ENCODE data around the gene GNPTG.
"Not testable (repeated sequence)": the region's sequence is repeated elsewhere in the genome, so short reads cannot be mapped to it uniquely, and the experiment has no call there.

The GNPTG gene

GRCh38 chr16:1320097-1320496 lies 31.6 kb upstream of the GNPTG start:
- no peak for DNase-seq

GRCh38 chr16:1320658-1321240 lies 31.0 kb upstream of the GNPTG start:
- no peak for DNase-seq

DNA sequence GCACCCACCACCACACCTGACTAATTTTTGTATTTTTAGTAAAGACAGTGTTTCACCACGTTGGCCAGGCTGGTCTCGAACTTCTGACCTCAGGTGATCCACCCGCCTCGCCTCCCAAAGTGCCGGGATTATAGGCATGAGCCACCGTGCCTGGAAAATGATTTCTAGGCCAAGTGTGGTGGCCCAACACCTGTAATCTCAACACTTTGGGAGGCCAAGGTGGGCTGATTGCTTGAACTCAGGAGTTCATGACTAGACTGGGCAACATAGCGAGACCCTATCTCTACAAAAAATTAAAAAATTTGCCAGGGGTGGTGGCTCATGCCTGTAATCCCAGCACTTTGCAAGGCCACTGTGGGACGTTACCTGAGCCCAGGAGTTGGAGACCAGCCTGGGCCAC lies 29.3 kb upstream of the GNPTG start:
- no peak for DNase-seq

DNA sequence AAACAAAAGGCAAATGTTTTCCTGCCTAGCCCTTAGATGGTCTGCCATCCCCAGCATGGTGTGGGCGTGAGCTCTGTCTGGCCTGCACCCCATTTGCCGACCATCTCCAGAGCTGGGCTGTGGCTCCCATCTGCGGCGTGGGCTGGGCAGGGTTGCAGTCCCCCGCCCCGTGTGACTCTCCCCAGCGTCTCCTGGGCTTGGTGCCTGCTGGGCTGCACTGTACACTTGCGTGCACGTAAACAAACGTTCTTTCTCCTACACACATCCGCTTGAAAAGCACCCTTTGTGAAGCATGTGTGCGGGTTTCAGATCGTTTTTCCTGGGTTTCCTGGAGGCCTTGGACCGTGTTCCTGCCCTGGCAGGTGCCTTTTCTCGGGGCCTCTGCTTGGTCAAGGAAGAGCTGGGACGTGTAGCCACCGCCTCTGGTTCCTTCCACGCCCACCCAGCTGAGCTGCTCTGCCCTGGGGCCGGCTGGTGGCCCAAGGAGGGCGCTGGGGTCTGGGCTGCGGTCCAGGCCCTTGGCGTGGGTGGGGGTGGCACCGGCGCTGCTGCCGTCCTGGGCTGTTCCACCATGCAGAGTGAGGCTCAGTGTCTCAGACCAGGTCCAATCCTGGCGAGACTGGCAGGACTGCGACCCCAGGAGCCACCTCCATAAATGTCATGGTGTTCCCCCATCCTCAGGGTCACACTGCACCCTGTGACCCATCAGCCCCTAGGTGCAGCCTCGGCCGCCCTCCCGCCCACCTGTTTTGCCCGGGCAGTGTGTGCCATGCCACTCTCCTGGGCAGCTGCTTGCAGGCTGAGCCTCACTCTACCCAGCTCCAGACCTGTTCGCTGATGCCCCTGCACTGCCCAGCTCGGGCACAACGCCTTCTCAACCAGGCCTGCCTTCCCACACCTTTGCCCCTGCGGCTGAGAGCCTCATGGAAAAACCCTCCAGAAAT lies 28.2 kb upstream of the GNPTG start:
- no peak for DNase-seq

DNA sequence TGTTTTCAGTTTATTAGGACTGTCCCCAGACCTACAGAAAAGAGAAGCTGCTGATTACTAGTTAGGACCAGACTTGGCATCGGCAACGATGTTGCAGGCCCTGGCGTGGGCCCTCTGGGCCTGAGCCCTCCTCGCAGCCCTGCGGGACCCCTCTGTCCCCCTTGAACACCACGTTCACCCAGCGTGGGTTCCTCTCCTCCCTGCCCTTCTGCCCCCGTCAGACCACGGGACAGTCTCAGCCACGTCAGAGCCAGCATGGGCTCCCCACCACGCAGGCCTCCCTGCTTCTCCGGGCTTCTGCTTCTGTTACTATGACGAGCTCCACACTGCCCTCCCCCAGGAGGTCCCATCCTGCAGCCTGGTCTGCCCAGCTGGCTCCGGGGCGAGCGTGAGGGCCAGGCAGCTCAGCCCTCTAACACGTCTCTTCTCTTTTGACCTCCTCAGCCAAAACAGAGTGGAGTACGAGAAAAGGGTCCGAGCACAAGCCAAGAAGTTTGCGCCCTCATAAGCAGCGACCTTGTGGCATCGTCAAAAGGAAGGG lies 27.4 kb upstream of the GNPTG start:
- DNase-seq, result no peak

- no peak for DNase-seq
These were observed 26.5 kb upstream of the GNPTG start for GRCh38 chr16:1325261-1325660.

GRCh38 chr16:1325673-1326371 lies 25.9 kb upstream of the GNPTG start:
- DNase-seq, result no peak

DNA sequence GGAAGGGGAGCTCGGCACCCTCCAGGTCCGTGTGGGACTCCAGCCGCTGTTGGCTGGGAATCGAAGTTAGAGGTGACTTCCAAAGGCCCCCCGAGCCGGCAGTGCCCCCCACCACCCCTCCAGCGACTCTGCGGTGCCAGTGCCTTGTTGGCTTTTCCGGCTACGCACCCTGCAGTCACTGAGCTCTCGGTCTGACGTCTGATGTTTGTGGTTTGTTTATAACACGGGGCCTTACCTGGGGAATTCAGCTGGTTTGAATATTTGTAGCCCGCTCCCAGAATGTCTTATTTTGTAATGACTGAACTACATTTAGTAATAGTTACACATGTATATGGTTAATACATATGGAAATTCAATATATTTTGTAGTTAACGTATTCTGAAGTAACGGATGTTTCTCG lies 25.3 kb upstream of the GNPTG start:
- no peak for DNase-seq

DNA sequence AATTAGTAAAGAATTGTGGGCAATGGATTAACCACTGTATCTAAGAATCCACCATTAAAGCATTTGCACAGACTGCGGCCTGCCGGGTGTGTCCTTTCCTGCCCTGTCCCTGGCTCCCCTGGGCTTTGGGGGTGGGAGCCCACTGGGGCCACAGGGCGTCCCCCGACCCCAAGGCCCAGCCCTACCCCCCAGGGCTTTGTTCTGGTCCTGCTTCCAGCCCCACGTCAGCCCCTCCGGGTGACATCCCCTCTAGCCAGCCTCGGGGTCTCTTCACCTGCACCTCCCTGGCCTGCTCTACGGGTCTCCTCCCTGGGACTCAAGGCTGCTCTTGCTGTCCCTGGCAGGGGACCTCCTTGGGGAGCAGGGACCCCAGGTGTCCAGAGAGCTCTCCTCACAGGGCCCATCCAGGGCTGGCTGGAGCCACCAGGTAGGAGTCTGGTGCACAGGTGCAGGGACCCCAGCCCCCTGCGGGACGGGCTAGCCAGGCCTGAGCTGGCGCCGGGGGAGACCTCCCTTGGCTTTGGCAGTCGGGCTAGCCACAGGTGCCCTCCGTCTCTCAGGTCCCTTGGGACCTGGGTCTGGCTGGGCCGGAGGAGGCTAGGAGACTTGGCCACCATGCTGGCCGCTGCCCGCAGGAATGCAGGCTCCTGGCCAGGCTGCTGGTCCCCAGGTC lies 24.6 kb upstream of the GNPTG start:
- no peak for DNase-seq

- no peak for DNase-seq
These were observed 24.1 kb upstream of the GNPTG start for GRCh38 chr16:1327619-1327947.

- not testable (repeated sequence) for DNase-seq
These were observed 23.6 kb upstream of the GNPTG start for GRCh38 chr16:1328136-1328535.

DNA sequence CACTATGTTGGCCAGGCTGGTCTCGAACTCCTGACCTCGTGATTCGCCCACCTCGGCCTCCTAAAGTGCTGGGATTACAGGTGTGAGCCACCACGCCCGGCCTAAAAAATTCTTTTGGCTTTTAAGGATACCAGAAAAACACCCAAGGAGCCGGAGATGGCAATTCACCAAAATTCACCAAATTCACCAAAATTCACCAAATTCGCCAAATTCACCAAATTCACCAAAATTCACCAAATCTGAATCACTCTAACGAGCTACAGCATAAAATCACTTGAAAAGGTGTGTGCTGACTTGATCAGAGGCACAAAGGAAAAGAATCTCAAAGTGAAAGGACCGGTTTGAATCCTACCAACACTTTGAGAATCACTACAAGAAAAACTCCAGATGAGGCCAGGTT lies 22.8 kb upstream of the GNPTG start:
- DNase-seq, result not testable (repeated sequence)

DNA sequence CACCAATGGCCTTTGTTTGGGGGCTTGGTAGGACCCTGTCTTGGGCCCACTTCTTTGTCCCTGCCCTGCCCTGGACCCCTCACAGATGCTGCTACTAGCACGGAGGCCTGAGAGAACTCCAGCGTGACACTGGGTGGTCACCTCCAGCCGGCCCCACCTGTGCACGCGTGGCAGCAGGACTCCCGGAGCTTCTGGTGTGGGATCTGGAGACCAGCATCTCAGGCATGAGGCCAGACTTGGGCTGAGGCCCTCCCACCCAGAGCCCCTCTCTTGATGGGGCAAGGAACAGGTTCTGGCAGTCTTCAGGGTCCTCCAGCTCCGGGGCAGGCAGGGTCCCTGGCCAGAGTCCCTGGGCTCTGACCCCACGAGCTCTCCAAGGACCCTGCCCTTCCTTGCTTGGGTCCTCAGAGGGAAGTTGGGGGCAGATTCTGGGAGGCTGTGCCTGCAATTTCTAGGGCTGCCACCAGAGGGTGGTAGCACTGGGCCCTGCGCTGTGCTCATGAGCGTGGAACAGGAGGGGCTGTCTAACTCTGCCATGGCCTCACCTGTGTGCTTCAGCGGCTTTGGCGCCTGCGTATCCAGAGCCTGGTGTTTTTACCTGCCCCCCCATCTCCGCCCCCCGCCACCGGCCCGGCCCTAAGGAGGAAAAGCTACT lies 21.3 kb upstream of the GNPTG start:
- no peak for DNase-seq

- no peak for DNase-seq
These were observed 20.6 kb upstream of the GNPTG start for GRCh38 chr16:1330931-1331711.

GRCh38 chr16:1331712-1332617 lies 19.8 kb upstream of the GNPTG start:
- peak in 1 of 6 experiments; percentile 16 for DNase-seq

- no peak for DNase-seq
These were observed 19.0 kb upstream of the GNPTG start for GRCh38 chr16:1332618-1333148.

- DNase-seq, result peak in 5 of 6 experiments; percentile 13 to 37 (median 24)
These were observed 18.4 kb upstream of the GNPTG start, which contains the start of gene BAIAP3 for GRCh38 chr16:1333149-1333812. Gene BAIAP3 (plus strand): TSS chr16:1333645. CDS start chr16:1338550, 4,905 bp downstream.

- DNase-seq, result no peak
These were observed 17.7 kb upstream of the GNPTG start for GRCh38 chr16:1333854-1334700.

GRCh38 chr16:1334739-1335138 lies 17.0 kb upstream of the GNPTG start:
- DNase-seq, result no peak

All from stimulated activated naive CD4-positive, alpha-beta T cell (primary cell).